Bronchial epithelial cell (primary cell): ENCODE measurements around the gene PPY. TPM values are rescaled to one million over a fixed set of nuclear protein-coding genes. Genes with fewer than 3 reads are reported as not detected.

ENCODE experiments used
- DNase-seq: peaks from one replicate; pipeline ENCODE4 v3.0.0-alpha.2; 2010; ENCODE audit warnings: low read depth
- FAIRE-seq: peaks from 2 replicates; lab custom pipeline; 2011; peaks lifted over from hg19 to GRCh38; lab: Jason Lieb, UNC
- H3K27me3 ChIP-seq: 2 replicates; pipeline ENCODE4 v1.5.1; 2011; ENCODE audit warnings: low read length; ENCODE audit not compliant: control insufficient read depth, insufficient read depth
- H3K36me3 ChIP-seq: 2 replicates; pipeline ENCODE4 v1.5.1; 2011; ENCODE audit warnings: low read length; ENCODE audit not compliant: control insufficient read depth, insufficient read depth
- H3K4me3 ChIP-seq: 2 replicates; pipeline ENCODE4 v1.5.1; 2011; ENCODE audit warnings: mild to moderate bottlenecking, low read depth, low read length, control low read depth
- total RNA-seq: library from RNA; depleted of rRNA; stranded (reverse); fragments of >200 nt; gene quantifications from 2 replicates; pipeline ENCODE4 v1.2.1, GENCODE V29; 2014
- TF ChIP-seq, protein P1 (sequence below): IDR thresholded peaks from 2 replicates; pipeline ENCODE4 v1.5.1; 2011; ENCODE audit warnings: mild to moderate bottlenecking, moderate library complexity, low read length, control low read depth, inconsistent platforms; ENCODE audit not compliant: insufficient read depth, severe bottlenecking

Gene PPY
- total RNA-seq, 1 donor from 2014 or later, result not detected

DNA sequence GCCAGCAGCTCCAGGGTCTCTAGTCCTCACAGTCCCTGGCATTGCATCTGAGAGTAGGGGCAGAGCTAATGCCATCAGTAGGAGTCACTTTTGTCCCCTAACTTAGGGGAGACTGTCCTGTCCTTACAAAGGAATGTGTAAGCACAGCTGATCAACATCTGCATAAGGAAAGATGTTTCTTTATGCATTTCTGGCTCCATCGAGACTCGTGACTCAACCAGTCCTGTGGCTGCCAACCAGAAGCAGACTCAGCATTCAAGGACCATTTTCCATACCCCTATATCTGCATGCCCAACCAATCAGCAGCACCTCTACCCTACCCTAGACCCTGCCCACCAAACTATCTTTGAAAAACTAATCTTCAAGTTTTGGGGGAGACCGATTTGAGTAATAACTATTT, 26.7 kb downstream of the PPY start:
- H3K27me3 ChIP-seq, result peaks cover 2% of the 10 kb centered on the region
- H3K36me3 ChIP-seq, result no peaks in the 10 kb centered on the region
- FAIRE-seq (peak; percentile 64), DNase-seq (no peak)
- TF ChIP-seq, protein P1, sequence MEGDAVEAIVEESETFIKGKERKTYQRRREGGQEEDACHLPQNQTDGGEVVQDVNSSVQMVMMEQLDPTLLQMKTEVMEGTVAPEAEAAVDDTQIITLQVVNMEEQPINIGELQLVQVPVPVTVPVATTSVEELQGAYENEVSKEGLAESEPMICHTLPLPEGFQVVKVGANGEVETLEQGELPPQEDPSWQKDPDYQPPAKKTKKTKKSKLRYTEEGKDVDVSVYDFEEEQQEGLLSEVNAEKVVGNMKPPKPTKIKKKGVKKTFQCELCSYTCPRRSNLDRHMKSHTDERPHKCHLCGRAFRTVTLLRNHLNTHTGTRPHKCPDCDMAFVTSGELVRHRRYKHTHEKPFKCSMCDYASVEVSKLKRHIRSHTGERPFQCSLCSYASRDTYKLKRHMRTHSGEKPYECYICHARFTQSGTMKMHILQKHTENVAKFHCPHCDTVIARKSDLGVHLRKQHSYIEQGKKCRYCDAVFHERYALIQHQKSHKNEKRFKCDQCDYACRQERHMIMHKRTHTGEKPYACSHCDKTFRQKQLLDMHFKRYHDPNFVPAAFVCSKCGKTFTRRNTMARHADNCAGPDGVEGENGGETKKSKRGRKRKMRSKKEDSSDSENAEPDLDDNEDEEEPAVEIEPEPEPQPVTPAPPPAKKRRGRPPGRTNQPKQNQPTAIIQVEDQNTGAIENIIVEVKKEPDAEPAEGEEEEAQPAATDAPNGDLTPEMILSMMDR, result no peak
- H3K4me3 ChIP-seq, result no peak overlapping the region

DNA sequence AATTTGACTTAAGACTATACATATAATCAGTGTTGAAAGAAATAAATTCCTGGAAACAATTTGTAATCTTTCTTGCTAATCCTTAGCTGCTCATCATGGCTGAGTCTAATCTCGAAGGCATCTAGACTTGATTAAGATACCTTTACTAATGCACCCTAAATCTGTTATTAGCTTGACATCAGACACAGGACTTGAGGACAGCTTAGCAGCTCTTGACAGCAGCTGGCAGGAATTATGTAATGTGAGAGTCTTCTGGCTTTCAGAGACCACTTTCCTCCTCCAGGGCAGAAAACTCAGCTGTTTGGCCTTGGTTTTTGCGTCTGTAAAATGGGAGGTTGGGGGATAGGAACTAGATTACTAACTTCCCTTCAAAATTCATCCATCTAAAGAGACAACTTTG, 27.8 kb downstream of the PPY start:
- TF ChIP-seq, protein P1, result no peak
- FAIRE-seq (no peak), DNase-seq (no peak)
- Histone ChIP-seq H3K27me3 (peaks cover 2% of the 10 kb centered on the region), H3K36me3 (no peaks in the 10 kb centered on the region), H3K4me3 (no peak overlapping the region)

DNA sequence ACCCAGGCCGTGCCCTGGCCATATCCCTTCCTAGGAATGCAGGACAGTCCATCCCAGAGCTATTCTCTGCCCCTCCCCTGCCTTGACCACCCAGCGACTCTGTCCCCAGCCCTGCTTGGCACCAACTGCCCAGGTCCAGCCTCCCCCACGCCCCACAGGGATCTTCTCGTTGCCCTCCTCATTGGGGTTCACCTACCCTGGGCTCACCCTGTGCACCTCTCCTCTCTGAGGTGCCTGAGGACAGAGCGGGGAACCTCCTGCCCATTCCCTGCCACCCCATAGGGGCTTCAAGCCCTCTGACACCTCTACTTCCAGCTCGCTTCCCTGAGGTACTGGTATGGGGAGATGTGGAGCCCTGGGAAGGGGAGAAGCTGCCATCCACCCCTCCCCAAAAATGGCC, 28.7 kb downstream of the PPY start:
- TF ChIP-seq, protein P1, result no peak

DNA sequence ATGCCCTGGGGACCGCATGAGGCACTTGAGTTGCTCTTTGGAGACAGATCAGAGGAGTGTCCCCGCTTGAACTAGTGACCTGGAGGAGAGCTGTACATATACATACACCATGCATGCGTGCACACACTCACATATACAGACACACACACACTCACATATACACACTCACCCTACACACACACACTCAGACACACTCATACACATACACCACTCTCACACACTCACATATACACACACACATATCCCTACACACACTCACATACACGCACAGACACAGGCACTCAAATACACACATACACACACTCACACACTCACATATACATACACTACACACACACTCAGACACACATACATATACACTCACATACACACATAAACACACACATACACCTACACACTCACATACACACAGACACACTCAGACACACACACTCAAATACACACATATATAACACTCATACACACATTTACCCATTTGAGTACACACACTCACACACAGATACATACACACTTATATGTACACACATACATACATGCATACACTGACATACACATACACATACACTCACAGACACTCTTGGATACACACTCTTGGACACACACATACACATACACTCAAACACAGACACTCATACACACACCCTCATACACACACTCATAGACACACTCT, 29.5 kb downstream of the PPY start:
- Histone ChIP-seq H3K36me3 (no peaks in the 10 kb centered on the region), H3K4me3 (no peak overlapping the region), H3K27me3 (peaks cover 5% of the 10 kb centered on the region)
- FAIRE-seq, result no peak
- no peak for DNase-seq
- TF ChIP-seq, protein P1, result no peak

More for the DNA sequence above, 28.7 kb downstream of the PPY start:
- DNase-seq (no peak), FAIRE-seq (no peak)
- Histone ChIP-seq H3K4me3 (no peak overlapping the region), H3K27me3 (peaks cover 3% of the 10 kb centered on the region), H3K36me3 (no peaks in the 10 kb centered on the region)

DNA sequence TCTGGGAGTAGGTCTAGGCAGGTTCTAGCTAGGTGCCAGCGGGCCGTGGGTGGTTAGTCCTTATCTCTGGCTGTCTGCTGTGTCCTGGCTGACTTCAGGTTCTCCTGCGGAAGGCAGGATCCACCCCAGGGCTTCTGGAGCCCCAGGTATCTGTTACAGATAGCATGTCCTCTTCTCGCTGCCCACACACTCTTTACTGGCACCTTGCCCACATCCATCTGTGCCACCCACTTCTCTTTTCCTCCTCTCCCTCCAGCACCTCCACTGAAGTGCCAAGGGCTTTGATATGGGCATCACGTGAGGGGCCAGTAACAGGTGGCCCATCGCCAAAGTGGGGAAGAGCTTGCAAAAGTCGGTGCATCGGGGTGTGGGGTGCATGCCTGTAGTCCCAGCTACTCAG, 30.4 kb downstream of the PPY start:
- DNase-seq (no peak), FAIRE-seq (no peak)
- no peak overlapping the region for H3K4me3 ChIP-seq
- H3K27me3 ChIP-seq, result peaks cover 10% of the 10 kb centered on the region
- H3K36me3 ChIP-seq, result no peaks in the 10 kb centered on the region
- TF ChIP-seq, protein P1, result no peak

DNA sequence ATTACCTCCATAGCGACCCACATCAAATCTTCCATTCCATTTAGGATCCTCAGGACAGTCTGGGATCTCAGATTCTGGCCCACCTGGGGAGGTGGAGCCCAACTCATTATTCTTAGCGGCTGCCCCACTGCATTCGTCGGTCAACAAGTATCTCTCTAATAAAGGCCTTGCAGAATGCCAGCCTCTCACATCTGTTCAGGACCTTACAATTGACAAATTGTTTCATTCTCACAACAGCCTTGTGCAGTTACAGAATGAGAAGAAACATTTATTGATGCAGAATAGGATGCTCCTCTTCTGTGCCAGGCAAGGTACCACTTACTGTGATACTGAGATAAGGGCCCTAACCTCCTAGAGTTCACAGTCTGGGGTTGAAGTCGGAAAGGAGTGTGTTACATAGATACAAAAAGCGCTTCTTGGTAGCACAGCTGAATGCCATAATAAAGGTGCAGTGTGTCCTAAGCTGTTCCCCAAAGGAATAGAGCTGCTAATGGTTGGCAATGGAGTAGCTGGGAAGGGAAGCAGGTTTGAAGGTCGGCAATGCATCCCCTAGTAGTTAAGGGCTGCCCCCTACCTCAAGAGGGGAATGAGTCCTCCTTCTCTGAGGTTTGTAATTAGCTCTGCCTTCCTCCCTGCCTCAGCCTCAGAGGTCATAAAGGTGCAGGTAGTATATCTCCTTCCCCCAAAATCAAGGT, 32.6 kb downstream of the PPY start:
- FAIRE-seq, result no peak
- TF ChIP-seq, protein P1, result no peak
- DNase-seq, result no peak
- Histone ChIP-seq H3K36me3 (no peaks in the 10 kb centered on the region), H3K27me3 (peaks cover 22% of the 10 kb centered on the region), H3K4me3 (no peak overlapping the region)
